ENCODE data around the gene CSH1. TPM values are rescaled to one million over a fixed set of nuclear protein-coding genes. Genes with fewer than 3 reads are reported as not detected.

Gene CSH1
- total and polyA plus RNA-seq, 4 donors, result not detected

- TF ChIP-seq CTCF (IDR thresholded peaks at IDR 0.05; ENCODE audit: control extremely low read depth, extremely low read depth), result no peak
- ATAC-seq (ENCODE audit: insufficient read depth, low FRiP score) (no peak), DNase-seq (no peak)
- Histone ChIP-seq H3K27ac (ENCODE audit: low read depth in 1 of 2, low read length in 1 of 2) (no peak overlapping the region), H3K9me3 (ENCODE audit: control insufficient read depth in 4 of 4, insufficient read depth in 3 of 4, low read length in 3 of 4) (no peaks in the 10 kb centered on the region), H3K4me3 (no peak overlapping the region), H3K4me1 (ENCODE audit: control insufficient read depth in 5 of 5, insufficient read depth in 5 of 5, low read length in 5 of 5) (peaks cover 0 to 14% (median 3%) of the 10 kb centered on the region in 5 donors), H3K36me3 (ENCODE audit: control insufficient read depth in 4 of 4, insufficient read depth in 4 of 4, low read length in 4 of 4) (no peaks in the 10 kb centered on the region), H3K9ac (ENCODE audit: insufficient read depth in 1 of 2, low read length in 2 of 2) (no peak overlapping the region), H3K27me3 (ENCODE audit: control insufficient read depth in 3 of 3, insufficient read depth in 3 of 3, low read length in 2 of 3) (no peaks in the 10 kb centered on the region)
- WGBS, 2 donors, result 74 to 94% methylated on average over 3 of the region's 3 CpGs
Observed at GRCh38 chr17:63847525-63848249, 48.7 kb downstream of the CSH1 start.

GRCh38 chr17:63845509-63845908 is 50.9 kb downstream of the CSH1 start:
- H3K27ac ChIP-seq (ENCODE audit: low read depth in 1 of 2, low read length in 1 of 2), result no peak overlapping the region
- no peak for TF ChIP-seq CTCF (IDR thresholded peaks at IDR 0.05; ENCODE audit: control extremely low read depth, extremely low read depth)
- 28 to 64% methylated on average over 1 of the region's 1 CpG for WGBS, 2 donors

More at GRCh38 chr17:63845509-63845908, 50.9 kb downstream of the CSH1 start:
- DNase-seq (no peak), ATAC-seq (ENCODE audit: insufficient read depth, low FRiP score) (no peak)
- Histone ChIP-seq H3K9ac (ENCODE audit: insufficient read depth in 1 of 2, low read length in 2 of 2) (no peak overlapping the region), H3K27me3 (ENCODE audit: control insufficient read depth in 3 of 3, insufficient read depth in 3 of 3, low read length in 2 of 3) (no peaks in the 10 kb centered on the region), H3K4me3 (no peak overlapping the region), H3K36me3 (ENCODE audit: control insufficient read depth in 4 of 4, insufficient read depth in 4 of 4, low read length in 4 of 4) (peaks cover 0 to 4% (median 0%) of the 10 kb centered on the region in 4 donors), H3K9me3 (ENCODE audit: control insufficient read depth in 4 of 4, insufficient read depth in 3 of 4, low read length in 3 of 4) (no peaks in the 10 kb centered on the region), H3K4me1 (ENCODE audit: control insufficient read depth in 5 of 5, insufficient read depth in 5 of 5, low read length in 5 of 5) (peaks cover 8 to 23% (median 12%) of the 10 kb centered on the region in 5 donors)

Small RNA genes within 50 kb of the gene (small RNA-seq; reads per million reads assigned to genes)
- gene AC040958.1 (ENCODE audit: low replicate concordance) (not detected), gene AC127029.1 (ENCODE audit: low replicate concordance) (not detected), gene GH1 (ENCODE audit: low replicate concordance) (not detected)

Other genes with a start within 250 kb of the CSH1 start
- 10 to 100 TPM; 30.1 to 30.8 TPM for gene LIMD2, start 196.4 kb downstream of the CSH1 start, total RNA-seq
- 10 to 100 TPM; 26.4 to 69.5 TPM for gene LIMD2, start 196.4 kb downstream of the CSH1 start, polyA plus RNA-seq
- 10 to 100 TPM; 33.7 to 48.8 TPM for gene STRADA, start 154.8 kb downstream of the CSH1 start, total RNA-seq
- 10 to 100 TPM; 20.7 to 23.1 TPM for gene STRADA, start 154.8 kb downstream of the CSH1 start, polyA plus RNA-seq
- gene CCDC47, start 123.0 kb downstream of the CSH1 start, total RNA-seq, result 10 to 100 TPM; 86.5 to 89.9 TPM
- 10 to 100 TPM; 29.5 to 78.9 TPM for gene CCDC47, start 123.0 kb downstream of the CSH1 start, polyA plus RNA-seq
- gene DDX42, start 122.4 kb downstream of the CSH1 start, total RNA-seq, result 100 to 1,000 TPM in 1 of 2 donors, 10 to 100 TPM in 1; 91.8 to 153 TPM
- gene DDX42, start 122.4 kb downstream of the CSH1 start, polyA plus RNA-seq, result 10 to 100 TPM; 47.8 to 59.9 TPM
- gene PSMC5, start 69.1 kb downstream of the CSH1 start, total RNA-seq, result 100 to 1,000 TPM in 1 of 2 donors, 10 to 100 TPM in 1; 46.1 to 124 TPM
- 100 to 1,000 TPM; 154 to 177 TPM for gene PSMC5, start 69.1 kb downstream of the CSH1 start, polyA plus RNA-seq
- 10 to 100 TPM; 29.2 to 39.8 TPM for gene FTSJ3, start 68.9 kb downstream of the CSH1 start, total RNA-seq
- 10 to 100 TPM; 15.4 to 30.0 TPM for gene FTSJ3, start 68.9 kb downstream of the CSH1 start, polyA plus RNA-seq
- gene SMARCD2, start 53.9 kb downstream of the CSH1 start, total RNA-seq, result 100 to 1,000 TPM in 1 of 2 donors, 10 to 100 TPM in 1; 82.4 to 109 TPM
- 10 to 100 TPM; 64.9 to 67.7 TPM for gene SMARCD2, start 53.9 kb downstream of the CSH1 start, polyA plus RNA-seq
- not detected for gene CSH2, start 22.9 kb downstream of the CSH1 start, total RNA-seq
- not detected for gene CSH2, start 22.9 kb downstream of the CSH1 start, polyA plus RNA-seq
- gene GH2, start 14.6 kb downstream of the CSH1 start, total RNA-seq, result not detected
- not detected for gene GH2, start 14.6 kb downstream of the CSH1 start, polyA plus RNA-seq
- not detected for gene CSHL1, start 14.7 kb upstream of the CSH1 start, total RNA-seq
- not detected for gene CSHL1, start 14.7 kb upstream of the CSH1 start, polyA plus RNA-seq
- gene GH1, start 22.3 kb upstream of the CSH1 start, total RNA-seq, result not detected
- not detected for gene GH1, start 22.3 kb upstream of the CSH1 start, polyA plus RNA-seq
- 1 to 10 TPM; 4.4 to 5.6 TPM for gene CD79B, start 35.8 kb upstream of the CSH1 start, total RNA-seq
- 1 to 10 TPM; 1.8 to 8.7 TPM for gene CD79B, start 35.8 kb upstream of the CSH1 start, polyA plus RNA-seq
- under 1 TPM; 0.31 to 0.49 TPM for gene SCN4A, start 76.3 kb upstream of the CSH1 start, total RNA-seq
- gene SCN4A, start 76.3 kb upstream of the CSH1 start, polyA plus RNA-seq, result under 1 TPM; 0.11 to 0.12 TPM
- 10 to 100 TPM in 1 of 2 donors, 1 to 10 TPM in 1; 8.8 to 36.8 TPM for gene PRR29, start 101.8 kb upstream of the CSH1 start, total RNA-seq
- 1 to 10 TPM; 8.0 to 9.3 TPM for gene PRR29, start 101.8 kb upstream of the CSH1 start, polyA plus RNA-seq
- 10 to 100 TPM; 58.7 to 60.3 TPM for gene ICAM2, start 124.1 kb upstream of the CSH1 start, total RNA-seq
- gene ICAM2, start 124.1 kb upstream of the CSH1 start, polyA plus RNA-seq, result 10 to 100 TPM; 64.1 to 77.7 TPM
- gene ERN1, start 233.6 kb upstream of the CSH1 start, total RNA-seq, result 10 to 100 TPM; 23.9 to 34.2 TPM
- gene ERN1, start 233.6 kb upstream of the CSH1 start, polyA plus RNA-seq, result 10 to 100 TPM in 1 of 2 donors, 1 to 10 TPM in 1; 8.3 to 14.8 TPM